WTC11 (cell line): Measurements from ENCODE around the gene TMEM117. TPM values are rescaled to one million over a fixed set of nuclear protein-coding genes. Genes with fewer than 3 reads are reported as not detected.

Source experiments
- ATAC-seq: fragments of 200-7000 bp; cut with Tn5 transposase; 2 replicates; pipeline ENCODE4 v1.10.0; 2021; ENCODE audit warnings: mild to moderate bottlenecking, moderate library complexity
- CTCF ChIA-PET: fragments of 300-600 bp; sonication (Branson Sonifier 250); formaldehyde crosslinking; loops from one replicate; lab custom pipeline; 2021; ENCODE audit warnings: antibody characterized with exemption; lab: Charles Lee
- POLR2A ChIA-PET: fragments of 350-600 bp; sonication (Branson Sonifier 250); formaldehyde crosslinking; loops from one replicate; lab custom pipeline; 2021; ENCODE audit warnings: antibody characterized with exemption; lab: Charles Lee
- DNase-seq: peaks from one replicate; pipeline ENCODE4 v3.0.0; 2021; ENCODE audit warnings: low spot score
- H3K27ac Mint-ChIP-seq: 2 replicates; pipeline ENCODE4 v1.8.0; 2021; ENCODE audit warnings: mixed read lengths
- H3K27me3 Mint-ChIP-seq: 2 replicates; pipeline ENCODE4 v1.8.0; 2021; ENCODE audit warnings: low read depth, mild to moderate bottlenecking, moderate library complexity, mixed read lengths
- H3K36me3 Mint-ChIP-seq: 2 replicates; pipeline ENCODE4 v1.8.0; 2021; ENCODE audit warnings: mixed read lengths
- H3K4me1 Mint-ChIP-seq: 2 replicates; pipeline ENCODE4 v1.8.0; 2022; ENCODE audit warnings: mixed read lengths
- H3K4me3 Mint-ChIP-seq: 2 replicates; pipeline ENCODE4 v1.8.0; 2021; ENCODE audit warnings: mild to moderate bottlenecking, moderate library complexity, mixed read lengths
- H3K9me3 Mint-ChIP-seq: 2 replicates; pipeline ENCODE4 v1.8.0; 2021; ENCODE audit warnings: mixed read lengths
- ETV6 ChIP-seq: sonication (generic); formaldehyde crosslinking; IDR thresholded peaks from 2 replicates; pipeline ENCODE4 v1.8.1; 2022; ENCODE audit warnings: mild to moderate bottlenecking, missing genetic modification reagents
- GTF2I ChIP-seq: fragments of 250-450 bp; sonication (Bioruptor Pico); conservative IDR thresholded peaks from 2 replicates; pipeline ENCODE4 v1.4.0; 2021; ENCODE audit warnings: mild to moderate bottlenecking
- JUN ChIP-seq: sonication (generic); formaldehyde crosslinking; IDR thresholded peaks from 2 replicates; pipeline ENCODE4 v1.8.0; 2023; ENCODE audit warnings: mild to moderate bottlenecking, missing genetic modification reagents
- NFYB ChIP-seq: sonication (generic); formaldehyde crosslinking; conservative IDR thresholded peaks from 2 replicates; pipeline ENCODE4 v1.8.0; 2022; ENCODE audit warnings: low read depth, missing genetic modification reagents
- RELA ChIP-seq: sonication (generic); formaldehyde crosslinking; IDR thresholded peaks from 2 replicates; pipeline ENCODE4 v1.8.1; 2022; ENCODE audit warnings: missing genetic modification reagents, mild to moderate bottlenecking, borderline replicate concordance
- SMAD4 ChIP-seq: sonication (generic); formaldehyde crosslinking; IDR thresholded peaks from 2 replicates; pipeline ENCODE4 v1.8.0; 2022; ENCODE audit warnings: mild to moderate bottlenecking, missing genetic modification reagents
- ZBTB21 ChIP-seq: sonication (generic); formaldehyde crosslinking; IDR thresholded peaks from 2 replicates; pipeline ENCODE4 v1.8.1; 2023; ENCODE audit warnings: mild to moderate bottlenecking, missing genetic modification reagents, borderline replicate concordance
- ZNF138 ChIP-seq: sonication (generic); formaldehyde crosslinking; conservative IDR thresholded peaks from 2 replicates; pipeline ENCODE4 v1.8.1; 2022; ENCODE audit warnings: mild to moderate bottlenecking, moderate library complexity, missing genetic modification reagents
- ZNF671 ChIP-seq: fragments of 250-450 bp; sonication (Bioruptor Pico); IDR thresholded peaks from 2 replicates; pipeline ENCODE4 v1.8.0; 2021; ENCODE audit warnings: mild to moderate bottlenecking
- total RNA-seq: library from RNA; stranded (reverse); gene quantifications from 3 replicates; pipeline ENCODE4 v1.2.3, GENCODE V29; 2021
- TF ChIP-seq, protein P1 (sequence below): sonication (generic); formaldehyde crosslinking; IDR thresholded peaks from 2 replicates; pipeline ENCODE4 v1.8.1; 2023; ENCODE audit warnings: mild to moderate bottlenecking, missing genetic modification reagents, moderate library complexity
- TF ChIP-seq, protein P2 (sequence below): sonication (generic); formaldehyde crosslinking; conservative IDR thresholded peaks from 2 replicates; pipeline ENCODE4 v1.8.1; 2023; ENCODE audit warnings: mild to moderate bottlenecking, low read depth, missing genetic modification reagents, moderate library complexity
- TF ChIP-seq, protein P3 (sequence below): sonication (generic); formaldehyde crosslinking; IDR thresholded peaks from 2 replicates; pipeline ENCODE4 v1.8.0; 2022; ENCODE audit warnings: missing genetic modification reagents
- TF ChIP-seq, protein P4 (sequence below): fragments of 250-450 bp; sonication (Bioruptor Pico); IDR thresholded peaks from 2 replicates; pipeline ENCODE4 v1.8.0; 2021; ENCODE audit warnings: mild to moderate bottlenecking
- TF ChIP-seq, protein P5 (sequence below): sonication (generic); formaldehyde crosslinking; IDR thresholded peaks from 2 replicates; pipeline ENCODE4 v1.8.0; 2023; ENCODE audit warnings: mild to moderate bottlenecking, missing genetic modification reagents
- TF ChIP-seq, protein P6 (sequence below): fragments of 250-450 bp; sonication (Bioruptor Pico); IDR thresholded peaks from 2 replicates; pipeline ENCODE4 v1.9.0; 2021; ENCODE audit warnings: mild to moderate bottlenecking

TMEM117 gene
- total RNA-seq, 1 experiment from 2014 or later = 1.5 TPM

GRCh38 chr12:44294649-44295048 lies 458.8 kb downstream of the TMEM117 start:
- ChIA-PET CTCF (no interaction called here), POLR2A (no interaction called here)
- peaks cover 8% of the 10 kb centered on the region for H3K4me1 Mint-ChIP-seq
- H3K4me3 Mint-ChIP-seq = no peak overlapping the region
- H3K27ac Mint-ChIP-seq = no peak overlapping the region
- ATAC-seq = no peak
- no peaks in the 10 kb centered on the region for H3K36me3 Mint-ChIP-seq
- TF ChIP-seq ZBTB21 (CRISPR knock-in tag) (no peak), GTF2I (CRISPR knock-in tag) (no peak), ZNF671 (CRISPR knock-in tag) (no peak), NFYB (CRISPR knock-in tag) (no peak), ETV6 (CRISPR knock-in tag) (no peak), RELA (CRISPR knock-in tag) (no peak), JUN (no peak), SMAD4 (CRISPR knock-in tag) (no peak), ZNF138 (CRISPR knock-in tag) (no peak)
- TF ChIP-seq, protein P1, sequence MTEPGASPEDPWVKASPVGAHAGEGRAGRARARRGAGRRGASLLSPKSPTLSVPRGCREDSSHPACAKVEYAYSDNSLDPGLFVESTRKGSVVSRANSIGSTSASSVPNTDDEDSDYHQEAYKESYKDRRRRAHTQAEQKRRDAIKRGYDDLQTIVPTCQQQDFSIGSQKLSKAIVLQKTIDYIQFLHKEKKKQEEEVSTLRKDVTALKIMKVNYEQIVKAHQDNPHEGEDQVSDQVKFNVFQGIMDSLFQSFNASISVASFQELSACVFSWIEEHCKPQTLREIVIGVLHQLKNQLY (CRISPR knock-in tag) = no peak
- TF ChIP-seq, protein P2, sequence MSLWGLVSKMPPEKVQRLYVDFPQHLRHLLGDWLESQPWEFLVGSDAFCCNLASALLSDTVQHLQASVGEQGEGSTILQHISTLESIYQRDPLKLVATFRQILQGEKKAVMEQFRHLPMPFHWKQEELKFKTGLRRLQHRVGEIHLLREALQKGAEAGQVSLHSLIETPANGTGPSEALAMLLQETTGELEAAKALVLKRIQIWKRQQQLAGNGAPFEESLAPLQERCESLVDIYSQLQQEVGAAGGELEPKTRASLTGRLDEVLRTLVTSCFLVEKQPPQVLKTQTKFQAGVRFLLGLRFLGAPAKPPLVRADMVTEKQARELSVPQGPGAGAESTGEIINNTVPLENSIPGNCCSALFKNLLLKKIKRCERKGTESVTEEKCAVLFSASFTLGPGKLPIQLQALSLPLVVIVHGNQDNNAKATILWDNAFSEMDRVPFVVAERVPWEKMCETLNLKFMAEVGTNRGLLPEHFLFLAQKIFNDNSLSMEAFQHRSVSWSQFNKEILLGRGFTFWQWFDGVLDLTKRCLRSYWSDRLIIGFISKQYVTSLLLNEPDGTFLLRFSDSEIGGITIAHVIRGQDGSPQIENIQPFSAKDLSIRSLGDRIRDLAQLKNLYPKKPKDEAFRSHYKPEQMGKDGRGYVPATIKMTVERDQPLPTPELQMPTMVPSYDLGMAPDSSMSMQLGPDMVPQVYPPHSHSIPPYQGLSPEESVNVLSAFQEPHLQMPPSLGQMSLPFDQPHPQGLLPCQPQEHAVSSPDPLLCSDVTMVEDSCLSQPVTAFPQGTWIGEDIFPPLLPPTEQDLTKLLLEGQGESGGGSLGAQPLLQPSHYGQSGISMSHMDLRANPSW (CRISPR knock-in tag) = no peak
- TF ChIP-seq, protein P3, sequence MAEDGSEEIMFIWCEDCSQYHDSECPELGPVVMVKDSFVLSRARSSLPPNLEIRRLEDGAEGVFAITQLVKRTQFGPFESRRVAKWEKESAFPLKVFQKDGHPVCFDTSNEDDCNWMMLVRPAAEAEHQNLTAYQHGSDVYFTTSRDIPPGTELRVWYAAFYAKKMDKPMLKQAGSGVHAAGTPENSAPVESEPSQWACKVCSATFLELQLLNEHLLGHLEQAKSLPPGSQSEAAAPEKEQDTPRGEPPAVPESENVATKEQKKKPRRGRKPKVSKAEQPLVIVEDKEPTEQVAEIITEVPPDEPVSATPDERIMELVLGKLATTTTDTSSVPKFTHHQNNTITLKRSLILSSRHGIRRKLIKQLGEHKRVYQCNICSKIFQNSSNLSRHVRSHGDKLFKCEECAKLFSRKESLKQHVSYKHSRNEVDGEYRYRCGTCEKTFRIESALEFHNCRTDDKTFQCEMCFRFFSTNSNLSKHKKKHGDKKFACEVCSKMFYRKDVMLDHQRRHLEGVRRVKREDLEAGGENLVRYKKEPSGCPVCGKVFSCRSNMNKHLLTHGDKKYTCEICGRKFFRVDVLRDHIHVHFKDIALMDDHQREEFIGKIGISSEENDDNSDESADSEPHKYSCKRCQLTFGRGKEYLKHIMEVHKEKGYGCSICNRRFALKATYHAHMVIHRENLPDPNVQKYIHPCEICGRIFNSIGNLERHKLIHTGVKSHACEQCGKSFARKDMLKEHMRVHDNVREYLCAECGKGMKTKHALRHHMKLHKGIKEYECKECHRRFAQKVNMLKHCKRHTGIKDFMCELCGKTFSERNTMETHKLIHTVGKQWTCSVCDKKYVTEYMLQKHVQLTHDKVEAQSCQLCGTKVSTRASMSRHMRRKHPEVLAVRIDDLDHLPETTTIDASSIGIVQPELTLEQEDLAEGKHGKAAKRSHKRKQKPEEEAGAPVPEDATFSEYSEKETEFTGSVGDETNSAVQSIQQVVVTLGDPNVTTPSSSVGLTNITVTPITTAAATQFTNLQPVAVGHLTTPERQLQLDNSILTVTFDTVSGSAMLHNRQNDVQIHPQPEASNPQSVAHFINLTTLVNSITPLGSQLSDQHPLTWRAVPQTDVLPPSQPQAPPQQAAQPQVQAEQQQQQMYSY (CRISPR knock-in tag) = no peak
- TF ChIP-seq, protein P4, sequence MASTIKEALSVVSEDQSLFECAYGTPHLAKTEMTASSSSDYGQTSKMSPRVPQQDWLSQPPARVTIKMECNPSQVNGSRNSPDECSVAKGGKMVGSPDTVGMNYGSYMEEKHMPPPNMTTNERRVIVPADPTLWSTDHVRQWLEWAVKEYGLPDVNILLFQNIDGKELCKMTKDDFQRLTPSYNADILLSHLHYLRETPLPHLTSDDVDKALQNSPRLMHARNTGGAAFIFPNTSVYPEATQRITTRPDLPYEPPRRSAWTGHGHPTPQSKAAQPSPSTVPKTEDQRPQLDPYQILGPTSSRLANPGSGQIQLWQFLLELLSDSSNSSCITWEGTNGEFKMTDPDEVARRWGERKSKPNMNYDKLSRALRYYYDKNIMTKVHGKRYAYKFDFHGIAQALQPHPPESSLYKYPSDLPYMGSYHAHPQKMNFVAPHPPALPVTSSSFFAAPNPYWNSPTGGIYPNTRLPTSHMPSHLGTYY (CRISPR knock-in tag) = no peak
- TF ChIP-seq, protein P5, sequence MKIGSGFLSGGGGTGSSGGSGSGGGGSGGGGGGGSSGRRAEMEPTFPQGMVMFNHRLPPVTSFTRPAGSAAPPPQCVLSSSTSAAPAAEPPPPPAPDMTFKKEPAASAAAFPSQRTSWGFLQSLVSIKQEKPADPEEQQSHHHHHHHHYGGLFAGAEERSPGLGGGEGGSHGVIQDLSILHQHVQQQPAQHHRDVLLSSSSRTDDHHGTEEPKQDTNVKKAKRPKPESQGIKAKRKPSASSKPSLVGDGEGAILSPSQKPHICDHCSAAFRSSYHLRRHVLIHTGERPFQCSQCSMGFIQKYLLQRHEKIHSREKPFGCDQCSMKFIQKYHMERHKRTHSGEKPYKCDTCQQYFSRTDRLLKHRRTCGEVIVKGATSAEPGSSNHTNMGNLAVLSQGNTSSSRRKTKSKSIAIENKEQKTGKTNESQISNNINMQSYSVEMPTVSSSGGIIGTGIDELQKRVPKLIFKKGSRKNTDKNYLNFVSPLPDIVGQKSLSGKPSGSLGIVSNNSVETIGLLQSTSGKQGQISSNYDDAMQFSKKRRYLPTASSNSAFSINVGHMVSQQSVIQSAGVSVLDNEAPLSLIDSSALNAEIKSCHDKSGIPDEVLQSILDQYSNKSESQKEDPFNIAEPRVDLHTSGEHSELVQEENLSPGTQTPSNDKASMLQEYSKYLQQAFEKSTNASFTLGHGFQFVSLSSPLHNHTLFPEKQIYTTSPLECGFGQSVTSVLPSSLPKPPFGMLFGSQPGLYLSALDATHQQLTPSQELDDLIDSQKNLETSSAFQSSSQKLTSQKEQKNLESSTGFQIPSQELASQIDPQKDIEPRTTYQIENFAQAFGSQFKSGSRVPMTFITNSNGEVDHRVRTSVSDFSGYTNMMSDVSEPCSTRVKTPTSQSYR (CRISPR knock-in tag) = no peak
- TF ChIP-seq, protein P6, sequence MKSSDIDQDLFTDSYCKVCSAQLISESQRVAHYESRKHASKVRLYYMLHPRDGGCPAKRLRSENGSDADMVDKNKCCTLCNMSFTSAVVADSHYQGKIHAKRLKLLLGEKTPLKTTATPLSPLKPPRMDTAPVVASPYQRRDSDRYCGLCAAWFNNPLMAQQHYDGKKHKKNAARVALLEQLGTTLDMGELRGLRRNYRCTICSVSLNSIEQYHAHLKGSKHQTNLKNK (CRISPR knock-in tag) = no peak
- no peak for DNase-seq
- no peaks in the 10 kb centered on the region for H3K27me3 Mint-ChIP-seq
- peaks cover 18% of the 10 kb centered on the region; the same call in 1 of the 2 replicates for H3K9me3 Mint-ChIP-seq
